ACHN (cell line): ENCODE measurements around the gene CNKSR1.
"Not testable (repeated sequence)": the region's sequence is repeated elsewhere in the genome, so short reads cannot be mapped to it uniquely, and the experiment has no call there.

Source experiments
- DNase-seq: peaks from one replicate; pipeline ENCODE4 v3.0.0-alpha.2; 2015
- in situ Hi-C: cut with HindIII; loops from 2 replicates; pipeline ENCODE4 v1.10.0; 2017; ENCODE audit warnings: low sequenced_read_pairs, low pct_ligation_motif_present, low pct_unique_long_range_greater_than_20kb

The CNKSR1 gene

DNA sequence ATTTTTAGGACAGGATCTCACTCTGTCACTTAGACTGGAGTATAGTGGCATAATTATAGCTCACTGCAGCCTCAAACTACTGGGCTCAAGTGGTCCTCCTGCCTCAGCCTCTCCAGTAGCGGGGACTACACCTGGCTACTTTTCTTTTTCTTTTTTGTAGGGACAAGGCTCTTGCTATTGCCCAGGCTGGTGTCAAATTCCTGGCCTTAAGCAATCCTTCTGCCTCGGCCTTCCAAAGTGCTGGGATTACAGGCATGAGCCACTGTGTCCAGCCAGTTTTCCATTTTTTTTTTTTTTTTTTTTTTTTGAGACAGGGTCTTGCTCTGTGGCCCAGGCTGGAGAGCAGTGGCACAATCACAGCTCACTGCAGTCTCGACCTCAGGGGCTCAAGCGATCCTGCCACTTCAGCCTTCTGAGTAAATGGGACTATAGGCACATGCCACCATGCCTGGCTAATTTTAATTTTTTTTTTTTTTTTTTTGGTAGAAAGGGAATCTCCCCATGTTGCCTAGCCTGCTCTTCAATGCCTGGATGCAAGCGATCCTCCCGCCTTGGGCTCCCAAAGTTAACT lies 36.1 kb downstream of the CNKSR1 start:
- DNase-seq = no peak
- in situ Hi-C loops = no loop called here

DNA sequence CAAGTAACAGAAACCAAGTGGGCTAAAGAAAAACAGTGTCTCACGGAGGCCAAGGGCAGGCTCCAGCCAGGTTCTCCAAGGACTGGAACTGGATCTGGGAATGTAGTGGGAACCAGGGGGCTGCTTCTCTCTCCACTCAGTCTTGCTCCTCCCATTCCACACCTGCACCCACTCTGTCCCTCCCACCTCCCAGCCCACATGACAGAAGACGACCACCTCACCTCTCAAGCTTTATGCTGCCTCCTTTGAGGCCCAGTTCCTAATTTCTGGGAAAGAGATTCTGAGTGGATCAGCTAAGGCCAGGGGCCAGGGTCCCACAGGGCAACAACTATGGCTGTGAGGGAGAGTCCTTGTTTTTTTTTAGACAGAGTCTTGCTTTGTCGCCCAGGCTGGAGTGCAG lies 38.0 kb downstream of the CNKSR1 start:
- in situ Hi-C loops = no loop called here
- DNase-seq = no peak

GRCh38 chr1:26218906-26219494 lies 41.7 kb downstream of the CNKSR1 start:
- peak; percentile 88 for DNase-seq
- in situ Hi-C loops = no loop called here

DNA sequence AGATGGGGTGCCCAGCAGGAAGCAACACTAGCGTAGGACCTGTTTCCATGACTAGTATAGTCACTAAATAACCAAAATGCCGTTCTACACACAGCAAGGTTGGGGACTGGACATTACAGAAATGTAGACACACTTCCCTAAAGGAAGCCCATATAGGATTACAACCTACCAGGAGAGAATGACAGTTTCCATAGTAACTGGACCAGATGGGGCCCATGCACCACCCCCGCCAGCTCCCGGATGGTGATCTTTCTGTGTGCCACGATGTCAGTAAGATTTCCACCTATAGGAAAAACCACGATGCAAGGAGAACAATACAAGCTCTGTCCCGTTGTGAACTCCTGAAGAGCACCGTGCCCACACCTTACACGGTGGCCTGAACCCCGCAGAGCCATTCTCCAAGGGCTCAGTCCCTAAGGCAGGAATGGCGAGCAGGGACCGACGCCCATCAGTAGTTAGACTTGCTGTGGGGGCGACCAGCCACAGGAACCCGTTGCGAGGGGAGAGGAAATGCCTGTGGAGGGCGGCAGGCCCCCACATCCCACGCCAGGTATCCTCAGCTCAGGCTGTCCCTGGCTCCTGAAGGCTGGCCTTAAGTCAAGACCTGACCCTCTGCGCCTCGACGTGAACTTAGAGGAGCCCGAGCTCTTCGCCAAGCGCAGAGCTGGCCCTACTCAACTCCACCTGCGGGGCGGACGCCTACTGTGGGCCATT lies 43.1 kb downstream of the CNKSR1 start:
- no peak for DNase-seq
- in situ Hi-C loops = no loop called here

DNA sequence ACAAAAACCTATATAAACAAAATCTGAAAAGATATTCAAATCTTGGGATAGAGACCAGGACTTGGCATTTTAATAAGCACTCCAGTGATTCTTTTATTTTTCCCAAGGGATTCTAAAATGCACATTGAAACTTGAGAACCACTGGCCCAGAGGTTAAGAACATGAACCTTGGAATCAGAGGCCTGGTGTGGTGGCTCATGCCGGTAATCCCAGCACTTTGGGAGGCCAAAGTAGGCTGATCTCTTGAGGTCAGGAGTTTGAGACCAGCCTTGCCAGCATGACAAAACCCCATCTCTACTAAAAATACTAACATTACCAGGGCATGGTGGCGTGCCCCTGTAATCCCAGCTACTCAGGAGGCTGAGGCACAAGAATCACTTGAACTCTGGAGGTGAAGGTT lies 43.8 kb downstream of the CNKSR1 start:
- in situ Hi-C loops = no loop called here
- no peak for DNase-seq

DNA sequence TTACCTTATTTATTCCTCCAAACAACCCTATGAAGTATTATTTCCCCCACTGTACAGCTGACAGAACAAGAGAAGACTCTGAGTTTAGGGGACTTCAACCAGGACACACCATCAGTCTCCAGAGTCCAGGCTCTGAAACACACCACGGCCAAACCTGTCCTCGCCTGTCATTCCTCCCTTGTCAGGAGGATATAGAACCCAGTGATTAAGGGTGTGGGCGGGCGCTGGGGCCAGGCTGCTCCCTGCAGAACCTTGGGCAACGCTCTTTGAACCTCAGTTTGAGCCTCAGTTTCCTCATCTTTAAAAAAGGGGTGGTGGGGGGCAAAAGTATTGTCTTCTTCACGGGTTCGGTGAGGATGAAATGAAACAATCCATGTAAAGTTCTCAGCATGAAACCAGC lies 47.3 kb downstream of the CNKSR1 start:
- no peak for DNase-seq
- in situ Hi-C loops = no loop called here

DNA sequence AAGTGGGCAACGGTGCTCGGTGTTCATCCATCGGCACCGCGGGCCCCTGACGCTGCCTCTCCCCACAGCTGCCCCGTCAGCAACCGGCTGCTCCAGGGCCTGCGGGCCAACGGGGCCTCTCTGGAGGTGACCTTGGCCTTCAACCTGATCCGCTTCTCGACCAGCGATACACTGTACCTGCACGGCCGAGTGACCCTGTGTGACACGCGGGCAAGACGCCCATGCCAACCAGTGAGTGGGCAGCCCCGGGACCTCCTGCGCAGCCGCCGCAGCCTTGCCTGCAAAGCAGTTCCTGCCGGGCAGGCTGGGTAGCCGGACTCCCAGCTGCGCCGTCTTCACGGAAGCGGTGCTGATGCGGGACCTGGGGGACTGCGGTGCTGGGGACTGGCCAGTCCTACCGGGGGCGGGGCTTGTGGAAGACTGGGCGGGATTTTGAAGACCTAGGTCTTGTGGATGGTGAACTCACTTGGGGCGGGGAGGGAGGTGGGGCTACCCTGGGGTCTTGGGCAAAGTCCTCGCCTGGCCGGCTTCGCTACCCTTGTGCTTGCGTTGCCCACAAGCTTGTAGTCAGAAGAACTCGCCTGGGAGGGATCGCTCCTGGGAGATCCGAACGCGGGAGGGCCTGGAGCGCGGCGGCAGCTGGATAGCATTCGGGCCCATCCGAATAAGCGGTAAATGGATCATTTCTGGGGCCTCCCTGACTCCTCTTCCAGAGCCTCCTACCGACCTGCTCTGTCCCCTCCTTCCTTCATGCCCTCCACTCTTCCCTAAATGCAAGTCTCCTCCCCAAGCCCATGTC lies 47.9 kb downstream of the CNKSR1 start:
- in situ Hi-C loops = no loop called here
- DNase-seq = peak; percentile 2

DNA sequence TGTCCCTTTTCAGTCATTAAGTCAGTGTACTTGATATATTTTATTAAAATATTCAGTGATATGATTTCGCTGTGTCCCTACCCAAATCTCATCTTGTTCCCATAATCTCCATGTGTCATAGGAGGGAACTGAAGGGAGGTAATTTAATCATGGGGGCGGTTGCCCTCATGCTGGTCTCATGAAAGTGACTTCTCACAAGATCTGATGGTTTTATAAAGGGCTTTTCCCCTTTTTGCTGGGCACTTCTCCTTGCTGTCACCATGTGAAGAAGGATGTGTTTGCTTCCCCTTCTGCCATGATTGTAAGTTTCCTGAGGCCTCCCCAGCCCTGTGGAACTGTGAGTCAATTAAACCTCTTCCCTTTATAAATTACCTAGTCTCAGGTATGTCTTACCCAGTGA lies 53.4 kb downstream of the CNKSR1 start:
- DNase-seq, in situ Hi-C loops: not testable (repeated sequence)

DNA sequence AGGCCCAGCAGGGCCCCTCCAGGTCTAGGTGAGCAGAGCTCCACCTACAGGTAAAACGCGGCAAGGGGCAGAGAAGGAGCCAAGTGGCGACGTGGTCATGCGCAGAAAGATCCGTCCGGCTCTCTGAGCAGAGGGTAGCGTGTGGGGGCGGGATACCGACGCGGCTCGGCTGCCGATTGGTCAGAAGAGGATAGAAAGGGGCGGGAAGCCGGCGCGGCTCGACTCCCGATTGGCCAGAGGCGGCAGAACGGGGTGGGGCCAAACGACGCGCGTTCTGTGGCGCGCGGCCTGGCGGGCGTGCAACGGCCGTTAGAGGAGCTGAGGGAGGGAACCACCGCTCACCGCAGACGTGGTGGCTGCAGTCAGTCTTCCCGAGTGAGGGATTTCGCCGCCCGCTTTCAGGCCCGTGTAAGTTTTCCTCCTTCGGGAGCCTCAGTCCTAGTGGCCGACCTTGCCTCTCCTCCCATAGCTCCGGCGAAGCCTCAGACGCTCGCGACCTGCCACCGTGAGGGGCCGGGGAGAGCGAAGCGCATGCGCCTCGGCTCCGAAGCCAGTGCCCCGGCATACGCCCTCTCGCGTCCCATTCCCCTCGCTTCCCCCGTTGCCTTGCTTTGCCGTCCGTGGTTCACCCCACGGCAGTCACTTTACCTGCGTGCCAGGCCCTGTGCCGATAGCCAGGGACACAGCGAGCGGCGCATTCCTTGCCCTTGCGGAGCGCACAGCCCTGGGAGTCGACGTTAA lies 56.8 kb downstream of the CNKSR1 start, which contains the start of gene CEP85:
TSS of gene CEP85 (plus strand) at position 298 of the 741 bp plus-strand sequence. CDS start 5,584 bp downstream, outside the sequence.
- peak; percentile 95 for DNase-seq
- in situ Hi-C loops = no loop called here

GRCh38 chr1:26234644-26235370 lies 57.5 kb downstream of the CNKSR1 start:
- in situ Hi-C loops = no loop called here
- DNase-seq = peak; percentile 20

- in situ Hi-C loops = no loop called here
- DNase-seq = peak; percentile 26
Measured at GRCh38 chr1:26237230-26237966, 60.1 kb downstream of the CNKSR1 start.
